Omental fat pad (tissue), 4 donors: ENCODE measurements around the gene LAYN. TPM values are rescaled to one million over a fixed set of nuclear protein-coding genes. Genes with fewer than 3 reads are reported as not detected.

Experiments used
- ATAC-seq: fragments of 150-250 bp; one replicate; pipeline ENCODE4 v1.9.1; 2016; ENCODE audit warnings: mild to moderate bottlenecking, moderate library complexity; ENCODE audit not compliant: low FRiP score
- DNase-seq: peaks from one replicate; pipeline ENCODE4 v3.0.0-alpha.2; 2019; ENCODE audit warnings: low spot score
- CTCF ChIP-seq, 3 donors: fragments of 450-650 bp; IDR thresholded peaks; one replicate each; pipeline ENCODE4 v1.5.1; 2016 to 2017; ENCODE audit warnings: antibody characterized with exemption in 3 of 3, mild to moderate bottlenecking in 3 of 3, moderate library complexity in 2 of 3
- total RNA-seq, 4 donors: library from RNA; depleted of rRNA; stranded (reverse); fragments of >200 nt; gene quantifications; one replicate each; pipeline ENCODE4 v1.1.0, GENCODE V29; 2016

The LAYN gene
- total RNA-seq, 4 donors from 2014 or later = 10.2 to 23.8 (median 15.4) TPM

DNA sequence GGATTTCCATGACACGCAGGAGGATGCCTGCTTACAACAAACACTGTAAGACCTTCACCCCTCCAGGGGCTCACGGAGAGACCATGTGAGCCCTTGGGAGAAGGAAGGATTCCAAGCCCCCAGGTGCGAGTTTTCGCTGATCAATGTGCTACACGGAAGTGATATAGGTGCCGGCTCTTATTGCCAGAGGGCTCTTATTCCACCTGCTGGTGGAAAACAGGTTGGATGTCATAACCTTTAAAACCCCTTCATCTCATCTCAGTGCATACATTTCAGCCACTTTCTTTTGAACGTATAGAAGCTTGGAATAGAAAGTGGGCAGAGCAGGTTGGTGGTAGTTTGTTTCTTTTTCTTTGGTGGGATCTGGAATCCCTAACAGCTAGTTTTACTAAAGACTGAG lies 25.8 kb downstream of the LAYN start:
- DNase-seq = no peak
- no peak for TF ChIP-seq CTCF (IDR thresholded peaks at IDR 0.05)
- ATAC-seq = no peak

- TF ChIP-seq CTCF (IDR thresholded peaks at IDR 0.05) = no peak
- DNase-seq = no peak
- ATAC-seq = no peak
Measured at GRCh38 chr11:111569476-111569875, 29.0 kb downstream of the LAYN start.

DNA sequence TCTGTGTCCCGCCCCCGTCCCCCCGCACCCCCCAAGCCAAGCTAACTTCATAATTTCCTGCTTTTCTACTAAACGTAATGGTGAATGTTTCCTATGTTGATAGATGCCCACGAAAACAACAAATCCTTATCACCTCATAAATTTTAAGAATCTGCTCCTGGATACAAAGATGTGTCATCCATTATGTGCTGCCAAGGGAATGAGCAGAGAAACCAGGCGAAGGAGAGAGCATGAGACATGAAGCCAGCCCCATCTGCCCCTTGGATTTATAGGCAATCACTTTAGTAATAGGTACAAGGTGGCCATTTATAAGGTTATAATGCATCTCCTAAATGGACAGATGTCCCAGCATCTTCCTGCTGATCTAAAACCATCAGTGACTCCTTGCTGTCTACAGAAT lies 30.3 kb downstream of the LAYN start:
- no peak for DNase-seq
- ATAC-seq = no peak
- TF ChIP-seq CTCF (IDR thresholded peaks at IDR 0.05) = no peak

GRCh38 chr11:111571829-111572501 lies 31.4 kb downstream of the LAYN start:
- ATAC-seq (no peak), DNase-seq (no peak)
- TF ChIP-seq CTCF (IDR thresholded peaks at IDR 0.05) = no peak

DNA sequence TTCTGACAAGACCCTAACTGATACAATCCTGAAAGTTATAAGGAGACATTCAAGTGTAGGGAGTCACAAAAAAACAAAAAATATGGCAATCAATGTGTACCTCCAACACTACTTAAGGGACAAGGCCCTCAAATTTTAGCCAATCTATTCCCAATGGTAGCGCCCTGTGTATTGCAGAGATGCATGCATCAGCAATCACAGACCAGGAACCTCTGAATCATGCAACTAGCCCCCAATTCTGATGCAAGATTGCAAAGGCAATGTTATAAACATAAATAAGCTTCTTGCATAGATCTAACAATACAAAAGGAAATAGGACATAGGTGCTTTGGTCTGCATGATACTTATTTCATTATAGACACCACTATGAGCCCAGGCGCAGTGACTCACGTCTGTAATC lies 32.1 kb downstream of the LAYN start:
- TF ChIP-seq CTCF (IDR thresholded peaks at IDR 0.05) = no peak
- ATAC-seq = no peak
- no peak for DNase-seq

DNA sequence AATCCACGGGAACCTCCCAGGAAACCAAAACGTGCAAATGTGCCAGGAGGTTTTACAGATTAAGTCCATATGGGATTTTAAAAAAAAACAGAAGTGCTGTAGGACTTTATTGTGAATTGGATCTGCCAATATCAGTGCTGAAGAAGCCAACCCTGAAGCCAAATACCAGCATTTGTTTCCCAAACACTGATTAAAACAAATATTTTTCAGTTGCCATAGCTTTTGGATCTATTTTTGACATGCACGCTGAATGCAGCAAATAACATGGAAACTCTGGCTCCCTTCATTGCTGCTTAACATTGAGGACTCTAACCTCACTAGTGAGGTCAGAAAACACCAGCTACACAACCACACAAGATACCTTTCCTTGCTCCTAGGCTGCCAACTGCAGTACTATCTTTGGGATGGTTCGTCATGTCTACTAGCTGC lies 33.3 kb downstream of the LAYN start:
- TF ChIP-seq CTCF (IDR thresholded peaks at IDR 0.05) = no peak
- ATAC-seq = no peak
- DNase-seq = no peak
